ENCODE data around the gene PREP. TPM values are rescaled to one million over a fixed set of nuclear protein-coding genes. Genes with fewer than 3 reads are reported as not detected.

The PREP gene
- total and polyA plus RNA-seq, 9 donors = 12.5 to 34.2 (median 21.8) TPM

Other genes with a start within 250 kb of the PREP start
- gene POPDC3, start 223.1 kb downstream of the PREP start, total RNA-seq = under 1 TPM in 1 of 7 donors, not detected in 6; 0.45 TPM
- 1 to 10 TPM in 1 of 2 donors, under 1 TPM in 1; 0.15 to 3.1 TPM for gene POPDC3, start 223.1 kb downstream of the PREP start, polyA plus RNA-seq

All from ovary (tissue), 9 donors.